Measurements from ENCODE around the gene ALOX12. TPM values are rescaled to one million over a fixed set of nuclear protein-coding genes. Genes with fewer than 3 reads are reported as not detected.

The ALOX12 gene
- total RNA-seq, 1 donor, result not detected

DNA sequence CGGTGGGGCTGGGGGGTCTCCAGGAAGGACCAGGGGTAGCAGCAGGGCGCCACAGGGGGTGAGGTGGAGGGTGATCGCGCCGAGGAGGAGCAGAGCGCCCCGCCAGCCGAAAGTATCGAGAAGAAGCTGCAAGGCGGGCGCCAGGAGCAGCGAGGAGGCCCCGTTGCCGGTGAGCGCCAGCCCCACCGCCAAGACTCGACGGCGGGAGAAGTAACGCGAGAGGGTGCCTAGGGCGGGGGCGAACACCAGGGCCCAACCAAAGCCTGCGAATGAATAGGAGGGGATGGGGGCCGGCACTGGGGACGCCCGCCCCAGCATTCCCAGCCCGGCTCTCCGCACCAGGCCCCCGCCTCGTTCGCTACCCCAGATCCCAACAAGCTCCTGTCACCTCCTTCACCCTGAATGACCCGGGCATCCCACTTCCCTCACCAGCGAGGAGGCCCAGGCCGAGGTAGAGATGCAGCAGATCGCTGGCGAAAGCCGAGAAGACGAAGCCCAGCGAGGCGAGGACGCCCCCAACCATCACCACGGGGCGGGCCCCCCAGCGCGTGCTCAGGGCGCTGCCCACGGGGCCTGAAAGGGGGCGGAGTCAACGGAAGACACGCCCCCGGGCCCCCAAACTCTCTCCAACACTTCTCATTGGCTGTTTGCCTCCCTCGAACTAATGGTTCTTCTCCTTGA is 46.8 kb downstream of the ALOX12 start:
- TF ChIP-seq, protein P1, sequence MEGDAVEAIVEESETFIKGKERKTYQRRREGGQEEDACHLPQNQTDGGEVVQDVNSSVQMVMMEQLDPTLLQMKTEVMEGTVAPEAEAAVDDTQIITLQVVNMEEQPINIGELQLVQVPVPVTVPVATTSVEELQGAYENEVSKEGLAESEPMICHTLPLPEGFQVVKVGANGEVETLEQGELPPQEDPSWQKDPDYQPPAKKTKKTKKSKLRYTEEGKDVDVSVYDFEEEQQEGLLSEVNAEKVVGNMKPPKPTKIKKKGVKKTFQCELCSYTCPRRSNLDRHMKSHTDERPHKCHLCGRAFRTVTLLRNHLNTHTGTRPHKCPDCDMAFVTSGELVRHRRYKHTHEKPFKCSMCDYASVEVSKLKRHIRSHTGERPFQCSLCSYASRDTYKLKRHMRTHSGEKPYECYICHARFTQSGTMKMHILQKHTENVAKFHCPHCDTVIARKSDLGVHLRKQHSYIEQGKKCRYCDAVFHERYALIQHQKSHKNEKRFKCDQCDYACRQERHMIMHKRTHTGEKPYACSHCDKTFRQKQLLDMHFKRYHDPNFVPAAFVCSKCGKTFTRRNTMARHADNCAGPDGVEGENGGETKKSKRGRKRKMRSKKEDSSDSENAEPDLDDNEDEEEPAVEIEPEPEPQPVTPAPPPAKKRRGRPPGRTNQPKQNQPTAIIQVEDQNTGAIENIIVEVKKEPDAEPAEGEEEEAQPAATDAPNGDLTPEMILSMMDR (IDR thresholded peaks at IDR 0.05; ENCODE audit: extremely low read depth, low read depth, low read length), result no peak
- H4K20me1 ChIP-seq (ENCODE audit: insufficient read depth, low read length), result no peaks in the 10 kb centered on the region
- H3K27ac ChIP-seq (ENCODE audit: low read depth, low read length), result no peak overlapping the region
- peak overlapping the region; percentile 78 for H3K4me2 ChIP-seq (ENCODE audit: insufficient read depth, low read length)
- DNase-seq (ENCODE audit: insufficient read length, low spot score, missing footprints), result no peak
- H3K9me3 ChIP-seq (ENCODE audit: low read depth, low read length), result no peaks in the 10 kb centered on the region
- no peaks in the 10 kb centered on the region for H3K79me2 ChIP-seq (ENCODE audit: insufficient read depth, low read length)
- H3K36me3 ChIP-seq (ENCODE audit: insufficient read depth, low read length), result no peaks in the 10 kb centered on the region
- H3K4me3 ChIP-seq (ENCODE audit: insufficient read depth, low read length), result peak overlapping the region; percentile 63
- peaks cover 11% of the 10 kb centered on the region for H3K4me1 ChIP-seq (ENCODE audit: insufficient read depth, low read length)
- H2AFZ ChIP-seq (ENCODE audit: low read length), result no peak overlapping the region
- peaks cover 38% of the 10 kb centered on the region for H3K27me3 ChIP-seq (ENCODE audit: insufficient read depth, low read length)

DNA sequence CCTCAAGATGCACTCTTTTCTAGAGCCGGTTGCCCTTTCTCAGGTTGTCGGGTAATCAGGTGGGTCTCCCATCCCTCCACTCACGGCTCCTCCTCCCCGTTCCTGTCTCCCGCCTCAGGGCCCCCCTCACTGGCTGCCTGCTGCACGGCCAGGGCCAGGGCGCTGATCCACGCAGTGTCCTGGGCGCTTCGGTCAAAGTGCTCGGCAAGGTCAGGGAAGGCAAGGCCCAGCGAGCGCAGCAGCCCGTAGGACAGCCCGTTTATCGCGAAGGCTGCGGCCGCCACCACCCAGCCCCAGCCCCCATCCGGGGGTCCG is 47.3 kb downstream of the ALOX12 start:
- DNase-seq (ENCODE audit: insufficient read length, low spot score, missing footprints), result peak; percentile 68
- peak overlapping the region; percentile 78 for H3K4me2 ChIP-seq (ENCODE audit: insufficient read depth, low read length)

DNA sequence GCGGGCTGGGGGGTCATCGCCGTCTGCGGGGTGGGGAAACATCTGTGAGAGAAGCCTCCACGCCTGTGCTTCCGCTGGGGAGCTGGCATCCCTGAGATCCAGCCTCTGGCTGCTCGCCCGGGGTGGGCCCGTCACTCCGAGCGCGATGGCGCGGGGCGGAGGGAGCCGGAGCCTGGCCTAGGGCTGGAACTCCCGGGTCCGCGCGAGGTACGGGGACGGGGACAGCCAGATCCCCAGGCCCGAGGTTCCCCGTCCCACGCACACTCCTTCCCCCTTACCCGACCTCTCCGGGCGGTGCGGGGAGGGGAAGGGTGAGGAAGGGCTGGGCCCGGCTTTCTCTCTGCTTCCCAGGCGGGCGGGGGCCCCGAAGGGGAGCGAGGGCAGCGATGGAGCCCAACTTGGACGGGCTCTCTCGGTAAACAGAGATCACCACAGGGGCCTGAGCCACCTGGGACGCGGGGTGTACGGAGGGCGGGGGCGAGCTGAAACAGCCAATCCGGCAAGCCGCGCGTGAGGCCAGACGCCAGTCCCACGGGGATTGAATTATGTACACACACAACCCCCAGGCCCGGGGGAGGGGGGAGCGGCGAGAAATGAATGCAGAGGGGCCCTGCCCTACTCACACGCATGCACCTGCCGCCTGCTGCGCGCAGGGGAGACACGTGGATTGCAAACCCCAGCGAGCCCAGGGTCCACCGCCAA is 47.8 kb downstream of the ALOX12 start, which contains the start of gene SLC16A11:
Gene SLC16A11, minus strand, starts transcription at position 596 of the 702 bp plus-strand sequence. Its CDS starts 579 bp downstream, at position 17.
- no peaks in the 10 kb centered on the region for H4K20me1 ChIP-seq (ENCODE audit: insufficient read depth, low read length)
- H3K27me3 ChIP-seq (ENCODE audit: insufficient read depth, low read length), result peaks cover 38% of the 10 kb centered on the region
- DNase-seq (ENCODE audit: insufficient read length, low spot score, missing footprints), result peak; percentile 90
- H2AFZ ChIP-seq (ENCODE audit: low read length), result peak within 1 kb of the TSS; percentile 51
- H3K4me3 ChIP-seq (ENCODE audit: insufficient read depth, low read length), result peak within 1 kb of the TSS; percentile 63
- TF ChIP-seq, protein P1 (IDR thresholded peaks at IDR 0.05; ENCODE audit: extremely low read depth, low read depth, low read length), result no peak
- H3K36me3 ChIP-seq (ENCODE audit: insufficient read depth, low read length), result no peaks in the 10 kb centered on the region
- H3K4me1 ChIP-seq (ENCODE audit: insufficient read depth, low read length), result peaks cover 11% of the 10 kb centered on the region
- H3K9me3 ChIP-seq (ENCODE audit: low read depth, low read length), result no peaks in the 10 kb centered on the region
- H3K4me2 ChIP-seq (ENCODE audit: insufficient read depth, low read length), result peak within 1 kb of the TSS; percentile 78
- no peaks in the 10 kb centered on the region for H3K79me2 ChIP-seq (ENCODE audit: insufficient read depth, low read length)
- no peak within 1 kb of the TSS for H3K27ac ChIP-seq (ENCODE audit: low read depth, low read length)

More for the DNA sequence above, 47.3 kb downstream of the ALOX12 start:
- Histone ChIP-seq H3K27me3 (ENCODE audit: insufficient read depth, low read length) (peaks cover 38% of the 10 kb centered on the region), H4K20me1 (ENCODE audit: insufficient read depth, low read length) (no peaks in the 10 kb centered on the region), H2AFZ (ENCODE audit: low read length) (peak overlapping the region; percentile 51), H3K9me3 (ENCODE audit: low read depth, low read length) (no peaks in the 10 kb centered on the region), H3K79me2 (ENCODE audit: insufficient read depth, low read length) (no peaks in the 10 kb centered on the region), H3K4me3 (ENCODE audit: insufficient read depth, low read length) (peak overlapping the region; percentile 63), H3K4me1 (ENCODE audit: insufficient read depth, low read length) (peaks cover 11% of the 10 kb centered on the region), H3K27ac (ENCODE audit: low read depth, low read length) (no peak overlapping the region), H3K36me3 (ENCODE audit: insufficient read depth, low read length) (no peaks in the 10 kb centered on the region)
- TF ChIP-seq, protein P1 (IDR thresholded peaks at IDR 0.05; ENCODE audit: extremely low read depth, low read depth, low read length), result no peak

DNA sequence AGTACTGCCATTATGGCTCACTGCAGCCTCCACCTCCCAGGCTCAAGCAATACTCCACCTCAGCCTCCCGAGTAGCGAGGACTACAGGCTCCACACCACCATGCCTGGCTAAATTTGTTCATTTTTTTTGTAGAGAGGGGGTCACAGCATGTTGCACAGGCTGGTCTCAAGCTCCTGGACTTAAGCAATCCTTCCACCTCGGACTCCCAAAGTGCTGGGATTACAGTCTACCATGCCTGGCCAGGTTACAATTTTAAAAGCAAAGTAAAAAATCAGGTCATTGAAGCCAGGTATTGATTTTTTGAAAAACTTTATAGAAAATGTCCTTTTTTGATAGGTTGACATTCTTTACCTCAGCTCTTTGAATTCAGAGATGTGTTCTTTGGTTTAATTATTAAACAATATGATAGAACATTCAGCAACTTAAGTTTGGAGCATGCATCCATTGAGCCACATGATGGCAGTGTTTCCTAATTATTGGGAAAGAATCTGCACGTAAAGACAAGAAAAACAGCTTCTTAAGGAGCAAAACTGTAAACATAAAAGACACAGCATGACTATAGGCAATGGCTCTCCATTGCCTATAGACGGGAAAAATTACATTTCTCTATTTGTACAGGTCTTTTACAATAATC is 49.8 kb downstream of the ALOX12 start:
- TF ChIP-seq, protein P1 (IDR thresholded peaks at IDR 0.05; ENCODE audit: extremely low read depth, low read depth, low read length), result peak; percentile 89
- Histone ChIP-seq H3K9me3 (ENCODE audit: low read depth, low read length) (no peaks in the 10 kb centered on the region), H3K4me1 (ENCODE audit: insufficient read depth, low read length) (peaks cover 11% of the 10 kb centered on the region), H3K4me3 (ENCODE audit: insufficient read depth, low read length) (no peak overlapping the region), H3K27me3 (ENCODE audit: insufficient read depth, low read length) (peaks cover 43% of the 10 kb centered on the region), H3K79me2 (ENCODE audit: insufficient read depth, low read length) (no peaks in the 10 kb centered on the region), H3K36me3 (ENCODE audit: insufficient read depth, low read length) (no peaks in the 10 kb centered on the region), H3K27ac (ENCODE audit: low read depth, low read length) (no peak overlapping the region), H4K20me1 (ENCODE audit: insufficient read depth, low read length) (no peaks in the 10 kb centered on the region), H2AFZ (ENCODE audit: low read length) (no peak overlapping the region), H3K4me2 (ENCODE audit: insufficient read depth, low read length) (peak overlapping the region; percentile 3)
- peak; percentile 93 for DNase-seq (ENCODE audit: insufficient read length, low spot score, missing footprints)
